ENCODE measurements around the gene FSTL4. TPM values are rescaled to one million over a fixed set of nuclear protein-coding genes. Genes with fewer than 3 reads are reported as not detected.

The FSTL4 gene
- total RNA-seq, 2 experiments from 2014 or later, result not detected

DNA sequence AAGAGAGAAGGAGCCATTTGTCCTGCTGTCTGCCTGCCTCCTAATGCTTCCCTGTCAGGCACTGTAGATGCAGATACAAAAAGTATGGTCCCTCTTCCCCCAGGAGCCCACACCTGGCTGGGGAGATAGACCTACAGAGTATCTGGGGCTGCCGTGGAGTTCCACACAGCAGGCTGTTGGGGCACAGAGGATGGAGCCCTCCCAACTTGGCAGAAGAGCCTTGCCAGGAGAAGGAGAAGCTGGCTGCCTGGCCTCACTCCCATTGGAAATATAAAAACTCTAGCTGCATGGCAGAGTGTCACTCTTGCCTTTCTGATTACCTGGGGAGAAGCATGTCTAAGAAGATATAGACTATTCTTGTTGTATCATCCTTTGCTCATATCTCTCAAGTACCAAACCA, 160.4 kb downstream of the FSTL4 start:
- DNase-seq (ENCODE audit: low spot score), result no peak
- Histone ChIP-seq H3K4me1 (ENCODE audit: insufficient read depth, low read length, poor library complexity, severe bottlenecking) (no peaks in the 10 kb centered on the region), H3K9me3 (ENCODE audit: low read length) (no peaks in the 10 kb centered on the region), H3K4me2 (ENCODE audit: low read length) (no peak overlapping the region), H3K9me2 (ENCODE audit: insufficient read depth, low read length) (no peaks in the 10 kb centered on the region), H3K36me3 (ENCODE audit: insufficient read depth, low read length) (no peaks in the 10 kb centered on the region), H3K4me3 (ENCODE audit: low read depth, low read length, poor library complexity, severe bottlenecking) (no peak overlapping the region), H4K20me1 (ENCODE audit: insufficient read depth, low read length) (no peaks in the 10 kb centered on the region), H2AFZ (ENCODE audit: low read length) (no peak overlapping the region), H3K27ac (ENCODE audit: low read depth, low read length, poor library complexity, severe bottlenecking) (no peak overlapping the region), H3K79me2 (ENCODE audit: insufficient read depth, low read depth, low read length) (no peaks in the 10 kb centered on the region)
- ChIA-PET CTCF (ENCODE audit: unreplicated experiment) (no interaction called here), POLR2A (interaction anchor here (0.6 kb wide), 1 partner anchor 1073 kb away, joined by 3 read pairs; no protein-coding TSS in a partner anchor)
- TF ChIP-seq EZH2phosphoT487 (IDR thresholded peaks at IDR 0.05; ENCODE audit: borderline replicate concordance, low read depth, low read length), result no peak
- TF ChIP-seq, protein P1, sequence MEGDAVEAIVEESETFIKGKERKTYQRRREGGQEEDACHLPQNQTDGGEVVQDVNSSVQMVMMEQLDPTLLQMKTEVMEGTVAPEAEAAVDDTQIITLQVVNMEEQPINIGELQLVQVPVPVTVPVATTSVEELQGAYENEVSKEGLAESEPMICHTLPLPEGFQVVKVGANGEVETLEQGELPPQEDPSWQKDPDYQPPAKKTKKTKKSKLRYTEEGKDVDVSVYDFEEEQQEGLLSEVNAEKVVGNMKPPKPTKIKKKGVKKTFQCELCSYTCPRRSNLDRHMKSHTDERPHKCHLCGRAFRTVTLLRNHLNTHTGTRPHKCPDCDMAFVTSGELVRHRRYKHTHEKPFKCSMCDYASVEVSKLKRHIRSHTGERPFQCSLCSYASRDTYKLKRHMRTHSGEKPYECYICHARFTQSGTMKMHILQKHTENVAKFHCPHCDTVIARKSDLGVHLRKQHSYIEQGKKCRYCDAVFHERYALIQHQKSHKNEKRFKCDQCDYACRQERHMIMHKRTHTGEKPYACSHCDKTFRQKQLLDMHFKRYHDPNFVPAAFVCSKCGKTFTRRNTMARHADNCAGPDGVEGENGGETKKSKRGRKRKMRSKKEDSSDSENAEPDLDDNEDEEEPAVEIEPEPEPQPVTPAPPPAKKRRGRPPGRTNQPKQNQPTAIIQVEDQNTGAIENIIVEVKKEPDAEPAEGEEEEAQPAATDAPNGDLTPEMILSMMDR (conservative IDR thresholded peaks at IDR 0.05; ENCODE audit: low read length), result no peak
- intact Hi-C loops (cut with micrococcal nuclease; ENCODE audit: unreplicated experiment), result no loop called here
- no TSS peak for BruUV-seq (replicated peaks)

DNA sequence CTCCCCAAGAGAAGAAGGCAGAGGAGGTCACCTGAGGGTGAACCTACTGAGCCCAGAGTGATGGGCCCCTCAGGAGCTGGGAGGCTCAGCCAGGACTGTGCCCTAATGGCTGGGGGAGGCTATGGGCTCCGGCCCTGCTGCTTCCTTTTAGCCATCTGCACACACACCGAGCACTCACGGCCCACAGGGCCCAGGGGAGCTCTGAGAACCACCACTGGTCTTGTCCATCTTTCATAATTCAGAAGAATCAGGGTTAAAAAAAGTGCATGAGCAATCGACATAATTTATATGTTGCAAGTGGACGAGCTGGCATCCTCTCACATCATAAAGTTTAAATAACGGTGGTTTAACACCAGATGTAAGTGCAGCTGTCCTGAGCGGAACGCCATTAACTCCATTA, 162.1 kb downstream of the FSTL4 start:
- intact Hi-C loops (cut with micrococcal nuclease; ENCODE audit: unreplicated experiment), result no loop called here
- TF ChIP-seq EZH2phosphoT487 (IDR thresholded peaks at IDR 0.05; ENCODE audit: borderline replicate concordance, low read depth, low read length), result no peak
- TF ChIP-seq, protein P1 (conservative IDR thresholded peaks at IDR 0.05; ENCODE audit: low read length), result no peak

DNA sequence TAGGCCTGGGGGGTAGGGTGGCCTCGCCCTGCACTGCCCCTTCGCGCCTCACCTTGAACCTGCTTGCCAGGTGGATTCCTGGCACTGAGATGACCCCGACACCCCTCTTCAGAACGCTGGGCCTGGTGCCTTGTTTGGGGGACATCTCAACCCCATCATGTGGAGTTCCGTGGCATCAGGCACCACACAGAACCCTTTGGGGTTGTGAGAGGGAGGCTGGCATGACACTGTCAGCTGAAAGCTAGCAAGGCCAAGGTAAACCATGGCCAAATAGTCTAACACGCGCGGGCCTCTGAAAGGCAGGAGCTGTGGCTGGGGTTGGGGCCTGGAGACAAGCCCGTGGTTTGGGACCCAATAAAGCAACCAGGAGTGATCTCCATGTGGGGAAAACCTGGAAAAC, 163.2 kb downstream of the FSTL4 start:
- CTCF ChIA-PET (ENCODE audit: unreplicated experiment), result no interaction called here
- no peaks in the 10 kb centered on the region for H3K79me2 ChIP-seq (ENCODE audit: insufficient read depth, low read depth, low read length)
- intact Hi-C loops (cut with micrococcal nuclease; ENCODE audit: unreplicated experiment), result no loop called here

More for the DNA sequence above, 162.1 kb downstream of the FSTL4 start:
- no peaks in the 10 kb centered on the region for H3K36me3 ChIP-seq (ENCODE audit: insufficient read depth, low read length)
- no peak overlapping the region for H3K27ac ChIP-seq (ENCODE audit: low read depth, low read length, poor library complexity, severe bottlenecking)
- no peaks in the 10 kb centered on the region for H3K4me1 ChIP-seq (ENCODE audit: insufficient read depth, low read length, poor library complexity, severe bottlenecking)
- DNase-seq (ENCODE audit: low spot score), result no peak
- H4K20me1 ChIP-seq (ENCODE audit: insufficient read depth, low read length), result no peaks in the 10 kb centered on the region
- no TSS peak for BruUV-seq (replicated peaks)
- no peak overlapping the region for H3K4me3 ChIP-seq (ENCODE audit: low read depth, low read length, poor library complexity, severe bottlenecking)
- H3K79me2 ChIP-seq (ENCODE audit: insufficient read depth, low read depth, low read length), result no peaks in the 10 kb centered on the region
- no peaks in the 10 kb centered on the region for H3K9me2 ChIP-seq (ENCODE audit: insufficient read depth, low read length)
- ChIA-PET POLR2A (no interaction called here), CTCF (ENCODE audit: unreplicated experiment) (no interaction called here)
- no peak overlapping the region for H3K4me2 ChIP-seq (ENCODE audit: low read length)
- no peak overlapping the region for H2AFZ ChIP-seq (ENCODE audit: low read length)
- no peaks in the 10 kb centered on the region for H3K9me3 ChIP-seq (ENCODE audit: low read length)

More for the DNA sequence above, 163.2 kb downstream of the FSTL4 start:
- no peak for TF ChIP-seq EZH2phosphoT487 (IDR thresholded peaks at IDR 0.05; ENCODE audit: borderline replicate concordance, low read depth, low read length)
- TF ChIP-seq, protein P1 (conservative IDR thresholded peaks at IDR 0.05; ENCODE audit: low read length), result no peak
- Histone ChIP-seq H3K27ac (ENCODE audit: low read depth, low read length, poor library complexity, severe bottlenecking) (no peak overlapping the region), H3K9me3 (ENCODE audit: low read length) (no peaks in the 10 kb centered on the region), H3K4me1 (ENCODE audit: insufficient read depth, low read length, poor library complexity, severe bottlenecking) (no peaks in the 10 kb centered on the region), H3K36me3 (ENCODE audit: insufficient read depth, low read length) (no peaks in the 10 kb centered on the region), H3K9me2 (ENCODE audit: insufficient read depth, low read length) (no peaks in the 10 kb centered on the region), H3K4me2 (ENCODE audit: low read length) (no peak overlapping the region), H2AFZ (ENCODE audit: low read length) (no peak overlapping the region), H4K20me1 (ENCODE audit: insufficient read depth, low read length) (no peaks in the 10 kb centered on the region), H3K4me3 (ENCODE audit: low read depth, low read length, poor library complexity, severe bottlenecking) (no peak overlapping the region)
- no TSS peak for BruUV-seq (replicated peaks)
- no peak for DNase-seq (ENCODE audit: low spot score)
- POLR2A ChIA-PET, result no interaction called here
